IMR-90 (cell line): ENCODE measurements around the gene NCS1. TPM values are rescaled to one million over a fixed set of nuclear protein-coding genes. Genes with fewer than 3 reads are reported as not detected.

ENCODE experiments used
- ATAC-seq: fragments of 200-7000 bp; cut with Tn5 transposase; 2 replicates; pipeline ENCODE4 v1.9.1; 2020; ENCODE audit warnings: low read depth, mild to moderate bottlenecking, moderate library complexity
- BruUV-seq: library from RNA; stranded (reverse); fragments of 400-500 nt; replicated peaks from 2 replicates; lab custom pipeline; 2021; lab: Mats Ljungman, UMichigan
- CTCF ChIA-PET: fragments of 300-600 bp; formaldehyde crosslinking; extraction: SDS; loops from one replicate; lab custom pipeline; 2021; ENCODE audit warnings: antibody characterized with exemption; lab: Yijun Ruan, JAX
- POLR2A ChIA-PET: fragments of 300-600 bp; sonication (Branson Sonifier 250); formaldehyde crosslinking; loops from one replicate; lab custom pipeline; 2022; ENCODE audit warnings: antibody characterized with exemption; ENCODE audit not compliant: unreplicated experiment; lab: Charles Lee
- DNase-seq: peaks from one replicate; pipeline ENCODE4 v3.0.0; 2013
- H2AFZ ChIP-seq: replicated peaks from 2 replicates; pipeline ENCODE3; 2013; ENCODE audit warnings: low read length, mild to moderate bottlenecking; ENCODE audit not compliant: poor library complexity
- H2AK5ac ChIP-seq: 2 replicates; pipeline ENCODE4 v1.6.1; 2013; ENCODE audit warnings: low read depth, low read length, inconsistent platforms
- H2AK9ac ChIP-seq: replicated peaks from 2 replicates; pipeline ENCODE3; 2013; ENCODE audit warnings: mild to moderate bottlenecking, low read depth, low read length, moderate library complexity; ENCODE audit not compliant: poor library complexity
- H2BK120ac ChIP-seq: 2 replicates; pipeline ENCODE4 v1.6.1; 2013; ENCODE audit warnings: low read depth, low read length, inconsistent platforms
- H2BK15ac ChIP-seq: 3 replicates; pipeline ENCODE4 v1.6.1; 2013; ENCODE audit warnings: low read depth, low read length, inconsistent platforms
- H2BK20ac ChIP-seq: 2 replicates; pipeline ENCODE4 v1.6.1; 2013; ENCODE audit warnings: low read depth, mild to moderate bottlenecking, inconsistent platforms, low read length, moderate library complexity
- H2BK5ac ChIP-seq: 2 replicates; pipeline ENCODE4 v1.6.1; 2013; ENCODE audit warnings: mild to moderate bottlenecking, low read depth, low read length, inconsistent platforms; ENCODE audit not compliant: poor library complexity, severe bottlenecking
- H3K14ac ChIP-seq: replicated peaks from 2 replicates; pipeline ENCODE4 v1.6.1; 2013; ENCODE audit warnings: low read depth, low read length, inconsistent platforms
- H3K18ac ChIP-seq: 2 replicates; pipeline ENCODE4 v1.6.1; 2013; ENCODE audit warnings: low read depth, low read length, control low read depth
- H3K23ac ChIP-seq: 2 replicates; pipeline ENCODE4 v1.6.1; 2013; ENCODE audit warnings: low read depth, low read length, inconsistent platforms
- H3K27ac ChIP-seq: 2 replicates; pipeline ENCODE4 v1.5.1; 2013; ENCODE audit warnings: mild to moderate bottlenecking, control low read depth, low read length; ENCODE audit not compliant: insufficient read depth
- H3K27me3 ChIP-seq: 2 replicates; pipeline ENCODE4 v1.6.1; 2013; ENCODE audit warnings: low read length; ENCODE audit not compliant: control insufficient read depth, insufficient read depth
- H3K36me3 ChIP-seq: 2 replicates; pipeline ENCODE4 v1.6.1; 2013; ENCODE audit warnings: low read length, mixed read lengths; ENCODE audit not compliant: control insufficient read depth, insufficient read depth
- H3K4ac ChIP-seq: 2 replicates; pipeline ENCODE4 v1.6.1; 2013; ENCODE audit warnings: low read depth, low read length, inconsistent platforms
- H3K4me1 ChIP-seq: 2 replicates; pipeline ENCODE4 v1.6.1; 2013; ENCODE audit warnings: low read length, mixed read lengths; ENCODE audit not compliant: control insufficient read depth, insufficient read depth
- H3K4me2 ChIP-seq: 2 replicates; pipeline ENCODE4 v1.6.1; 2013; ENCODE audit warnings: low read depth, mild to moderate bottlenecking, control low read depth, low read length, moderate library complexity
- H3K4me3 ChIP-seq: 2 replicates; pipeline ENCODE4 v1.5.1; 2013; ENCODE audit warnings: low read depth, mild to moderate bottlenecking, control low read depth, low read length, moderate library complexity; ENCODE audit not compliant: insufficient read depth
- H3K56ac ChIP-seq: 2 replicates; pipeline ENCODE4 v1.6.1; 2013; ENCODE audit warnings: low read length, inconsistent platforms; ENCODE audit not compliant: insufficient read depth; ENCODE audit errors: extremely low read depth
- H3K79me1 ChIP-seq, 2 experiments: 2 replicates each; pipeline ENCODE4 v1.6.1; 2013; ENCODE audit warnings: low read length in 2 of 2, inconsistent platforms in 1 of 2, low read depth in 1 of 2
- H3K9ac ChIP-seq: 2 replicates; pipeline ENCODE4 v1.6.1; 2013; ENCODE audit warnings: low read depth, low read length, control low read depth
- H3K9me1 ChIP-seq: 2 replicates; pipeline ENCODE4 v1.6.1; 2013; ENCODE audit warnings: low read length, inconsistent platforms; ENCODE audit not compliant: insufficient read depth
- H3K9me3 ChIP-seq: 2 replicates; pipeline ENCODE4 v1.6.1; 2013; ENCODE audit warnings: low read length; ENCODE audit not compliant: control insufficient read depth, insufficient read depth
- H4K20me1 ChIP-seq: 2 replicates; pipeline ENCODE4 v1.6.1; 2013; ENCODE audit warnings: low read length, inconsistent platforms; ENCODE audit not compliant: insufficient read depth
- H4K5ac ChIP-seq: 2 replicates; pipeline ENCODE4 v1.6.1; 2013; ENCODE audit warnings: mild to moderate bottlenecking, low read depth, low read length, control low read depth
- H4K8ac ChIP-seq, 2 experiments: 2 replicates each; pipeline ENCODE4 v1.6.1; 2013; ENCODE audit warnings: low read depth in 2 of 2, low read length in 2 of 2, control low read depth in 1 of 2, inconsistent platforms in 1 of 2
- H4K91ac ChIP-seq: 2 replicates; pipeline ENCODE4 v1.6.1; 2013; ENCODE audit warnings: low read depth, low read length, inconsistent platforms; ENCODE audit not compliant: insufficient read depth
- MXI1 ChIP-seq: IDR thresholded peaks from 2 replicates; pipeline ENCODE4 v1.6.1; 2012; ENCODE audit warnings: low read depth, mild to moderate bottlenecking, low read length, moderate library complexity, borderline replicate concordance
- USF2 ChIP-seq: fragments of 150-350 bp; IDR thresholded peaks from 2 replicates; pipeline ENCODE4 v1.6.1; 2017; ENCODE audit warnings: mild to moderate bottlenecking, antibody characterized with exemption, low read length, low read depth
- WGBS, 2 experiments: methylation state at CpG; one replicate each; pipeline versions ENCODE4 v1.1.5 to v1.1.7; 2013; ENCODE audit warnings: missing lambda C conversion rate in 2 of 2; ENCODE audit not compliant: insufficient read length in 1 of 2; ENCODE audit errors: extremely low coverage in 2 of 2; 5-methylcytosine and 5-hydroxymethylcytosine counted together
- dilution Hi-C: fragments of 300-500 bp; cut with HindIII; formaldehyde crosslinking; loops from one replicate; pipeline ENCODE4 v1.14.3; 2018; ENCODE audit warnings: low sequenced_read_pairs; ENCODE audit not compliant: unreplicated experiment
- in situ Hi-C: fragments of 300-500 bp; cut with MboI; formaldehyde crosslinking; loops from 3 replicates; pipeline ENCODE4 v1.14.3; 2019; ENCODE audit warnings: low sequenced_read_pairs, inconsistent platforms, mixed read lengths
- intact Hi-C: fragments of 100-400 bp; cut with micrococcal nuclease; formaldehyde crosslinking; loops from 2 replicates; pipeline ENCODE4 v1.10.0; 2022
- polyA plus RNA-seq, 3 experiments: library from polyadenylated mRNA; depleted of rRNA; stranded (reverse); fragments of >200 nt; gene quantifications; 2 replicates each; pipeline ENCODE4 v1.2.3, GENCODE V29; 2012; ENCODE audit warnings: low replicate concordance in 1 of 3
- total RNA-seq: library from RNA; depleted of rRNA; stranded (reverse); fragments of >200 nt; gene quantifications from 2 replicates; pipeline ENCODE4 v1.2.3, GENCODE V29; 2012

The NCS1 gene
- total and polyA plus RNA-seq, 2 of the 4 experiments (the other 2 are of a cell fraction): 41.0 to 60.5 TPM

GRCh38 chr9:130240410-130241197 lies 68.4 kb downstream of the NCS1 start:
- no TSS peak for BruUV-seq
- Histone ChIP-seq H2BK15ac (no peak overlapping the region), H3K4me2 (no peak overlapping the region), H3K9me3 (no peaks in the 10 kb centered on the region), H3K18ac (no peak overlapping the region; the same call in 1 of the 2 replicates), H3K9ac (no peak overlapping the region), H3K4me3 (no peak overlapping the region), H3K79me1 (peaks cover 0 to 12% of the 10 kb centered on the region in 2 experiments; a peak in 2 of 4 replicates), H3K36me3 (no peaks in the 10 kb centered on the region), H4K5ac (peak overlapping the region; percentile 94), H3K27me3 (no peaks in the 10 kb centered on the region), H4K8ac (peak overlapping the region; percentile 35 to 98), H2BK5ac (no peak overlapping the region), H4K20me1 (0 out of 2 replicates have a peak, but pooled peaks cover 7% of the 10 kb centered on the region), H3K9me1 (peaks cover 14% of the 10 kb centered on the region), H2AK5ac (no peak overlapping the region), H2AK9ac (peak overlapping the region; percentile 30), H3K4me1 (peaks cover 6% of the 10 kb centered on the region), H2BK20ac (no peak overlapping the region), H2AFZ (peak overlapping the region; percentile 80), H2BK120ac (no peak overlapping the region), H3K56ac (no peak overlapping the region), H4K91ac (peak overlapping the region; percentile 72; the same call in 1 of the 2 replicates), H3K4ac (peak overlapping the region; percentile 55; the same call in 1 of the 2 replicates), H3K27ac (no peak overlapping the region), H3K23ac (no peak overlapping the region), H3K14ac (peak overlapping the region; percentile 14; the same call in 1 of the 2 replicates)
- POLR2A ChIA-PET: interaction anchor here (0.5 kb wide), 1 partner anchor 116 kb away, joined by 6 read pairs; no protein-coding TSS in a partner anchor
- CTCF ChIA-PET: interaction anchor here (0.6 kb wide), 1 partner anchor 102 kb away, joined by 3 read pairs; no protein-coding TSS in a partner anchor
- peak; percentile 78 for ATAC-seq
- TF ChIP-seq MXI1 (no peak), USF2 (peak; percentile 98)
- dilution Hi-C loops: loop anchor here (25.0 kb wide), 1 partner anchor 128 kb away; no protein-coding TSS in a partner anchor
- in situ Hi-C loops: loop anchor here (25.0 kb wide), 1 partner anchor 128 kb away; no protein-coding TSS in a partner anchor
- DNase-seq: peak; percentile 71
- intact Hi-C loops: loop anchor here (10.0 kb wide), 1 partner anchor 444 kb away; no protein-coding TSS in a partner anchor
- 75% methylated on average over 2 of the region's 5 CpGs; no CpG with 5 or more reads in 1 of the 2 experiments for WGBS, 2 experiments
